Astrocyte (in vitro differentiated cells and primary cell): ENCODE results near the gene TOP1.

Experiments used
- EZH2 ChIP-seq: IDR thresholded peaks from 2 replicates; pipeline ENCODE4 v1.6.1; 2012; ENCODE audit warnings: mild to moderate bottlenecking, low read length, inconsistent platforms; ENCODE audit not compliant: insufficient read depth
- TF ChIP-seq, protein P1 (sequence below): IDR thresholded peaks from 2 replicates; pipeline ENCODE4 v1.5.1; 2011; ENCODE audit warnings: low read depth, mild to moderate bottlenecking, inconsistent platforms, low read length, moderate library complexity; ENCODE audit not compliant: insufficient read depth

DNA sequence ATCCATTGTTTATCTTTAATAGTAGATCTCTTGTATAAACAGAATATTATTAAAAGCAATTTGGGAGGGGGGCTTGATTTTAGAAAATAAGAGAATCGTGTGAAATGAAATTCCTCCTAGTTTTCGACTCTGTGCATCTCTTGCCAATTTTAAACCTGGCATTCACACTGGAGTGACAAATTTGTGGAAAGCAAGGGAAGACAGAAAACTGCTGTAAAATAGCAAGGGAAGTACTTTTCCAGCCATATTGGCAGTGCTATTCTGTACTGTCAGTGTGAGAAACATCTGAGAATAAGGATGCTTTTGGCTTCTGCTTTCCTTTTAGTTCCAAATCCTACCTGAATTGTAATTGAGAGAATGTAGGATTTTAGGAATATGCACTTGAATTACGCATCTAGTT lies 40.2 kb downstream of the TOP1 start:
- TF ChIP-seq, protein P1, sequence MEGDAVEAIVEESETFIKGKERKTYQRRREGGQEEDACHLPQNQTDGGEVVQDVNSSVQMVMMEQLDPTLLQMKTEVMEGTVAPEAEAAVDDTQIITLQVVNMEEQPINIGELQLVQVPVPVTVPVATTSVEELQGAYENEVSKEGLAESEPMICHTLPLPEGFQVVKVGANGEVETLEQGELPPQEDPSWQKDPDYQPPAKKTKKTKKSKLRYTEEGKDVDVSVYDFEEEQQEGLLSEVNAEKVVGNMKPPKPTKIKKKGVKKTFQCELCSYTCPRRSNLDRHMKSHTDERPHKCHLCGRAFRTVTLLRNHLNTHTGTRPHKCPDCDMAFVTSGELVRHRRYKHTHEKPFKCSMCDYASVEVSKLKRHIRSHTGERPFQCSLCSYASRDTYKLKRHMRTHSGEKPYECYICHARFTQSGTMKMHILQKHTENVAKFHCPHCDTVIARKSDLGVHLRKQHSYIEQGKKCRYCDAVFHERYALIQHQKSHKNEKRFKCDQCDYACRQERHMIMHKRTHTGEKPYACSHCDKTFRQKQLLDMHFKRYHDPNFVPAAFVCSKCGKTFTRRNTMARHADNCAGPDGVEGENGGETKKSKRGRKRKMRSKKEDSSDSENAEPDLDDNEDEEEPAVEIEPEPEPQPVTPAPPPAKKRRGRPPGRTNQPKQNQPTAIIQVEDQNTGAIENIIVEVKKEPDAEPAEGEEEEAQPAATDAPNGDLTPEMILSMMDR, result no peak
- TF ChIP-seq EZH2, result no peak
